OCI-LY3 (cell line): ENCODE measurements around the gene AUNIP.

Source experiments
- H2AFZ ChIP-seq: fragments of 200-600, 300-600 bp; shearing (Covaris generic); 2 replicates; pipeline ENCODE4 v1.6.0; 2014; ENCODE audit warnings: antibody characterized with exemption, low read depth, low read length
- H3K27ac ChIP-seq: fragments of 200-600, 300-600 bp; sonication (generic); 2 replicates; pipeline ENCODE4 v1.5.1; 2014; ENCODE audit warnings: mild to moderate bottlenecking, low read length, moderate library complexity, mixed read lengths
- H3K27me3 ChIP-seq: fragments of 200-600, 300-600 bp; sonication (generic); 2 replicates; pipeline ENCODE4 v1.6.1; 2014; ENCODE audit warnings: low read depth, low read length, mixed read lengths
- H3K36me3 ChIP-seq: fragments of 200-600, 300-600 bp; sonication (generic); replicated peaks from 2 replicates; pipeline ENCODE3; 2014; ENCODE audit warnings: low read depth, low read length, mixed read lengths
- H3K4me1 ChIP-seq: fragments of 300-600, 200-600 bp; sonication (generic); 2 replicates; pipeline ENCODE4 v1.6.1; 2014; ENCODE audit warnings: low read length, mixed read lengths
- H3K4me2 ChIP-seq: fragments of 200-600, 300-600 bp; sonication (generic); 2 replicates; pipeline ENCODE4 v1.6.1; 2014; ENCODE audit warnings: low read length, mixed read lengths
- H3K4me3 ChIP-seq: fragments of 300-600, 200-600 bp; sonication (generic); 2 replicates; pipeline ENCODE4 v1.5.1; 2014; ENCODE audit warnings: antibody characterized with exemption, mild to moderate bottlenecking, low read length, moderate library complexity
- H3K79me2 ChIP-seq: fragments of 300-600, 200-600 bp; shearing (Covaris generic); 2 replicates; pipeline ENCODE4 v1.6.1; 2014; ENCODE audit warnings: mild to moderate bottlenecking, low read length, mixed read lengths
- H3K9ac ChIP-seq: fragments of 300-600, 200-600 bp; shearing (Covaris generic); 2 replicates; pipeline ENCODE4 v1.6.0; 2014; ENCODE audit warnings: mild to moderate bottlenecking, low read length, moderate library complexity
- H3K9me3 ChIP-seq: fragments of 200-600, 300-600 bp; shearing (Covaris generic); 2 replicates; pipeline ENCODE4 v1.6.1; 2014; ENCODE audit warnings: low read length, mixed read lengths; ENCODE audit not compliant: insufficient read depth
- H4K20me1 ChIP-seq: fragments of 200-600, 300-600 bp; sonication (generic); 2 replicates; pipeline ENCODE4 v1.6.1; 2016; ENCODE audit warnings: low read length, mixed read lengths; ENCODE audit not compliant: insufficient read depth
- CTCF ChIP-seq: fragments of 200-600, 300-600 bp; sonication (generic); IDR thresholded peaks from 2 replicates; pipeline ENCODE4 v1.5.1; 2014; ENCODE audit warnings: antibody characterized with exemption, low read length, low read depth
- EZH2phosphoT487 ChIP-seq: fragments of 200-600 bp; shearing (Covaris generic); IDR thresholded peaks from 2 replicates; pipeline ENCODE4 v1.6.1; 2018; ENCODE audit warnings: antibody characterized with exemption, mixed run types, low read depth

AUNIP gene

GRCh38 chr1:25902462-25902861 is 43.2 kb upstream of the AUNIP start:
- H3K9ac ChIP-seq: no peak overlapping the region
- peaks cover 55% of the 10 kb centered on the region for H3K36me3 ChIP-seq
- peaks cover 41% of the 10 kb centered on the region for H3K79me2 ChIP-seq
- H3K4me3 ChIP-seq: no peak overlapping the region
- H3K27ac ChIP-seq: no peak overlapping the region
- H4K20me1 ChIP-seq: peaks cover 21% of the 10 kb centered on the region
- H3K4me2 ChIP-seq: no peak overlapping the region
- H2AFZ ChIP-seq: no peak overlapping the region
- H3K9me3 ChIP-seq: no peaks in the 10 kb centered on the region
- H3K4me1 ChIP-seq: peaks cover 14% of the 10 kb centered on the region
- no peaks in the 10 kb centered on the region for H3K27me3 ChIP-seq
- no peak for TF ChIP-seq CTCF
- TF ChIP-seq EZH2phosphoT487: no peak

GRCh38 chr1:25900219-25900618 is 41.0 kb upstream of the AUNIP start:
- Histone ChIP-seq H4K20me1 (peaks cover 25% of the 10 kb centered on the region), H3K4me1 (peaks cover 15% of the 10 kb centered on the region), H3K27me3 (no peaks in the 10 kb centered on the region), H3K79me2 (peaks cover 32% of the 10 kb centered on the region), H2AFZ (no peak overlapping the region), H3K9ac (no peak overlapping the region), H3K9me3 (no peaks in the 10 kb centered on the region), H3K4me2 (no peak overlapping the region), H3K27ac (no peak overlapping the region), H3K4me3 (no peak overlapping the region), H3K36me3 (peaks cover 57% of the 10 kb centered on the region)
- TF ChIP-seq EZH2phosphoT487 (no peak), CTCF (no peak)

GRCh38 chr1:25899792-25900191 is 40.5 kb upstream of the AUNIP start:
- Histone ChIP-seq H3K79me2 (peaks cover 28% of the 10 kb centered on the region), H3K36me3 (peaks cover 57% of the 10 kb centered on the region), H3K4me3 (no peak overlapping the region), H3K4me1 (peaks cover 15% of the 10 kb centered on the region), H3K27ac (no peak overlapping the region), H3K9me3 (no peaks in the 10 kb centered on the region), H3K9ac (no peak overlapping the region), H2AFZ (no peak overlapping the region), H3K27me3 (no peaks in the 10 kb centered on the region), H3K4me2 (no peak overlapping the region), H4K20me1 (peaks cover 20% of the 10 kb centered on the region)
- TF ChIP-seq EZH2phosphoT487 (no peak), CTCF (no peak)

GRCh38 chr1:25898223-25899015 is 39.2 kb upstream of the AUNIP start:
- Histone ChIP-seq H3K4me1 (0 out of 2 replicates have a peak, but pooled peaks cover 4% of the 10 kb centered on the region), H3K4me3 (no peak overlapping the region), H2AFZ (no peak overlapping the region), H3K4me2 (no peak overlapping the region), H3K79me2 (peaks cover 14% of the 10 kb centered on the region), H3K9me3 (no peaks in the 10 kb centered on the region), H3K27me3 (no peaks in the 10 kb centered on the region), H3K9ac (no peak overlapping the region), H3K36me3 (peaks cover 46% of the 10 kb centered on the region), H4K20me1 (peaks cover 7% of the 10 kb centered on the region), H3K27ac (no peak overlapping the region)
- no peak for TF ChIP-seq CTCF
- TF ChIP-seq EZH2phosphoT487: no peak
